ENCODE data around the gene GSTA4. TPM values are rescaled to one million over a fixed set of nuclear protein-coding genes. Genes with fewer than 3 reads are reported as not detected.

Gene GSTA4
- total and polyA plus RNA-seq, 2 of the 13 experiments (the other 11 are each of a cell fraction or from before 2014, with no cell fraction given), result 34.1 to 53.6 TPM

DNA sequence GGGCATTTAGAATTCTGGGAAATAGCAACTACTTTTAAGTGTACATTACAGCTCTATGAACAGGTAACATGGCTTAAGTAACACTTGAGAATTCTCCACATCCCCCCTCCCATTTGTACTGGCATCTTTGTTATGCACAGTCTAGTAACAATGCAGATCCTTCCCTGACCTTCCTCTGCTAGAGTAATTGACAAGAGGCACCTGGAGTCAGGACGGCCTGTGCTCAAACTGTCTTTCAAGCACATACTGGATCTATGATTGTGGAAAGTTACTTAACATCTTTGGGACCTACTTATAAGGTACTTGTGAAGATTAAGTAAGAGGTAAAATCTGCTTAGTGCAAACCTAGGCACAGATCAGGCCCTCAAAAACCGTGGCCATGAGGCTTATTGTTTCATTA is 63.7 kb downstream of the GSTA4 start (continued):
- TF ChIP-seq DRAP1 (CRISPR knock-in tag; IDR thresholded peaks at IDR 0.05), result no peak
- TF ChIP-seq RXRA (CRISPR knock-in tag; IDR thresholded peaks at IDR 0.05), result no peak
- TF ChIP-seq ZBTB42 (CRISPR knock-in tag; IDR thresholded peaks at IDR 0.05), result no peak
- no peak for TF ChIP-seq ZNF780A (CRISPR knock-in tag; IDR thresholded peaks at IDR 0.05)
- TF ChIP-seq ZBTB39 (CRISPR knock-in tag; IDR thresholded peaks at IDR 0.05), result no peak

DNA sequence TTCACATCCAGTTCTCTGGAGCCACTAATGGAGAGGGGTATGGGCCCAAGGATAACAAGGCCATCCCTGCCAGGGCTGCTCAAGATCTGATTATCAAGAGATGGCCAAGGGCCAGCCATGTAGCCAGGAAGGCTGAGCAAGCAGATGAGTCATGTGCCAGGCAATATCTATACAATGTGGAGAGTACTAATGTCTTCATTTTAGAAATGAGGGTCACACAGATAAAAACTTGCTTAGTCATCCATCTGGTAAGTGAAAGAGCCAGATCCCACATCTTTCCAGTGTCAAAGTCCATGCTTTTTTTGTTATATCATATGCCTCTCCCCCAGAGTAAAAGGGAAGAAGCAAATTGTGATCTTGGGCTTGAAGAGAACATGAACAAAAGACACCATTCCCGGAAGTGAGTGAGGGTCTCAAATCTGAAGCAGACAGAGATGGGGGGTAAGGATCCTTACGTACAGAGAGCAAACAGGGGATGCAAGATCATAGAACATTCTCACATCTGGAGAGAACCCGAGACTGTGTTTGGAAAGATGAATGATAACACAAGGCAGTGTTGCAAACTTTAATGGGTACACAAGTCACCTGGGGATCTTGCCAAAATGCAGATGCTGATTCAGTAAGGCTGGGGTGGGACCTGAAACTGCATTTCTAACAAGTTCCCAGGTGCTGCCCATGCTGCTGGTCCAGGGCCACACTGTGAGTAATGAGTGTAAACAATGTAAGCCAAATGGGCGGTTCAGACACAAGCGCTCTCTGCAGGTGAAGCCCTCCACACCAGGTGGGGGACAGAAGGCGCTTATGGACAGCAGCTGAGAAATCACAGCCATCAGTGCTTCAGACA is 65.5 kb downstream of the GSTA4 start:
- Histone ChIP-seq H3K9ac (ENCODE audit: insufficient read depth, low read depth, low read length) (no peak overlapping the region), H3K9me3 (ENCODE audit: low read length) (no peaks in the 10 kb centered on the region), H3K4me3 (replicated peaks in 1 of 3; ENCODE audit: insufficient read depth in 1 of 3, low read depth in 2 of 3, low read length in 3 of 3) (no peak overlapping the region; a peak in 1 of 6 replicates), H3K27me3 (ENCODE audit: control insufficient read depth in 1 of 2, insufficient read depth in 2 of 2, low read length in 2 of 2) (no peaks in the 10 kb centered on the region), H3K36me3 (replicated peaks in 1 of 2; ENCODE audit: control insufficient read depth in 1 of 2, insufficient read depth in 2 of 2, low read length in 2 of 2) (no peaks in the 10 kb centered on the region), H4K20me1 (ENCODE audit: insufficient read depth, low read length) (no peaks in the 10 kb centered on the region), H3K4me1 (ENCODE audit: insufficient read depth, low read length) (peaks cover 20% of the 10 kb centered on the region), H3K79me2 (ENCODE audit: insufficient read depth, low read length) (no peaks in the 10 kb centered on the region), H2AFZ (ENCODE audit: low read length) (peak overlapping the region; percentile 45), H3K4me2 (ENCODE audit: low read depth, low read length) (peak overlapping the region; percentile 54), H3K27ac (ENCODE audit: extremely low read length, insufficient read depth, low read length) (no peak overlapping the region)
- POLR2A ChIA-PET, result no interaction called here
- intact Hi-C loops (cut with micrococcal nuclease; ENCODE audit: unreplicated experiment), result no loop called here
- CTCF ChIA-PET (ENCODE audit: low intra/inter-chr PET ratio, low total read pairs), result no interaction called here
- no peak for FAIRE-seq
- WGBS (ENCODE audit: low lambda C conversion rate), result 6% methylated on average over 3 of the region's 6 CpGs
- peak; percentile 90 for ATAC-seq
- in situ Hi-C loops (cut with HindIII; ENCODE audit: extremely low pct_ligation_motif_present, low pct_unique_long_range_greater_than_20kb), result no loop called here
- no TSS peak for BruUV-seq (replicated peaks)
- DNase-seq (ENCODE audit: low spot score), result peak; percentile 43
- TF ChIP-seq ZNF24 (IDR thresholded peaks at IDR 0.05), result no peak
- TF ChIP-seq MXD4 (CRISPR knock-in tag; IDR thresholded peaks at IDR 0.05), result no peak
- no peak for TF ChIP-seq SP1 (IDR thresholded peaks at IDR 0.05)
- no peak for TF ChIP-seq SP1 (CRISPR knock-in tag; IDR thresholded peaks at IDR 0.05)
- no peak for TF ChIP-seq GPN1 (CRISPR knock-in tag; IDR thresholded peaks at IDR 0.05; ENCODE audit: borderline replicate concordance)
- no peak for TF ChIP-seq SOX6 (IDR thresholded peaks at IDR 0.05)
- TF ChIP-seq SOX6 (CRISPR knock-in tag; IDR thresholded peaks at IDR 0.05), result peak; percentile 53
- TF ChIP-seq ZNF317 (CRISPR knock-in tag; IDR thresholded peaks at IDR 0.05), result peak; percentile 50; the same call in 1 of the 2 replicates
- no peak for TF ChIP-seq FOXM1 (CRISPR knock-in tag; IDR thresholded peaks at IDR 0.05)
- 0 out of 2 replicates have a peak, but pooled peaks have one; percentile 18 for TF ChIP-seq SPEN (CRISPR knock-in tag; IDR thresholded peaks at IDR 0.05; ENCODE audit: low read depth)
- TF ChIP-seq NAIF1 (CRISPR knock-in tag; IDR thresholded peaks at IDR 0.05; ENCODE audit: borderline replicate concordance), result no peak
- TF ChIP-seq, protein P1, sequence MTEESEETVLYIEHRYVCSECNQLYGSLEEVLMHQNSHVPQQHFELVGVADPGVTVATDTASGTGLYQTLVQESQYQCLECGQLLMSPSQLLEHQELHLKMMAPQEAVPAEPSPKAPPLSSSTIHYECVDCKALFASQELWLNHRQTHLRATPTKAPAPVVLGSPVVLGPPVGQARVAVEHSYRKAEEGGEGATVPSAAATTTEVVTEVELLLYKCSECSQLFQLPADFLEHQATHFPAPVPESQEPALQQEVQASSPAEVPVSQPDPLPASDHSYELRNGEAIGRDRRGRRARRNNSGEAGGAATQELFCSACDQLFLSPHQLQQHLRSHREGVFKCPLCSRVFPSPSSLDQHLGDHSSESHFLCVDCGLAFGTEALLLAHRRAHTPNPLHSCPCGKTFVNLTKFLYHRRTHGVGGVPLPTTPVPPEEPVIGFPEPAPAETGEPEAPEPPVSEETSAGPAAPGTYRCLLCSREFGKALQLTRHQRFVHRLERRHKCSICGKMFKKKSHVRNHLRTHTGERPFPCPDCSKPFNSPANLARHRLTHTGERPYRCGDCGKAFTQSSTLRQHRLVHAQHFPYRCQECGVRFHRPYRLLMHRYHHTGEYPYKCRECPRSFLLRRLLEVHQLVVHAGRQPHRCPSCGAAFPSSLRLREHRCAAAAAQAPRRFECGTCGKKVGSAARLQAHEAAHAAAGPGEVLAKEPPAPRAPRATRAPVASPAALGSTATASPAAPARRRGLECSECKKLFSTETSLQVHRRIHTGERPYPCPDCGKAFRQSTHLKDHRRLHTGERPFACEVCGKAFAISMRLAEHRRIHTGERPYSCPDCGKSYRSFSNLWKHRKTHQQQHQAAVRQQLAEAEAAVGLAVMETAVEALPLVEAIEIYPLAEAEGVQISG (CRISPR knock-in tag; IDR thresholded peaks at IDR 0.05), result no peak
- no peak for TF ChIP-seq ZNF883 (CRISPR knock-in tag; IDR thresholded peaks at IDR 0.05; ENCODE audit: not compliant biosample characterization)
